Activated CD8-positive, alpha-beta memory T cell treated with anti-CD3 and anti-CD28 coated beads for 24 hours (primary cell): Measurements from ENCODE around the gene GAK.

Source experiments
- DNase-seq: peaks from one replicate; pipeline ENCODE4 v3.0.0-alpha.2; 2020

Gene GAK

DNA sequence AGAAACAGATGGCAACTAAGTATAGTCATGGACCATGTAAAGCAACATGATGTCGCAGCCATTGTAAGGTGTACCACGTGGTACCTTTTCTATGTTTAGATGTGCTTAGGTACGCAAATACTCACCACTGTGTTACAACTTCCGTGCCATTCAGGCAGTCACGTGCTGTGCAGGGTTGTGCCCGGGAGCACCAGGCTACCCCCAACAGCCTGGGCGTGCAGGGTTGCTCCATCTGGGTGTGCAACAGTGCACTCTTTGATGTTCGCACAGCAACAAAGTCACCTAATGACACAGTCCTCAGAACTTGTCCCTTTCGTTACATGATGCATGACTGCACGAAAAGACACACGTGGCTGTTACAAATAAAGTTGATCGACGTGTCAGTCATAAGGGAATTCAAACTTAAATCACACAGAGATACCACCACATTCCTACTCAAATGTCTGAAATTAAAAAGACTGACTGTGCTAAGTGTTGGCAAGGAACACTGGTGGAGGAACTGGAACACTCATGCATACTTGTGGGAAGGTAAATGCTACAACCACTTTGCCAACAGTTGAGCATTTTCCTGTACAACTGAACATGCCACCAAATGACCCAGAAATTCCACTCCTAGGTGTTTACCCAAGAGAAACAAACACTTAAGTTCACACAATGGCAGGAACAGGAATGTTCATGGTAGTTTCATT, 130.5 kb downstream of the GAK start:
- DNase-seq, result no peak
